GM21723 (cell line): ENCODE results near the gene TTLL9.

Source experiments
- ATAC-seq: cut with Tn5 transposase; IDR thresholded peaks from one replicate; pipeline ENCODE4 v1.9.1; 2021; ENCODE audit warnings: mild to moderate bottlenecking, moderate library complexity; ENCODE audit not compliant: unreplicated experiment

TTLL9 gene

GRCh38 chr20:31836853-31837608, 33.4 kb upstream of the TTLL9 start:
- ATAC-seq: no peak

GRCh38 chr20:31837896-31838397, 32.5 kb upstream of the TTLL9 start:
- ATAC-seq: no peak

- no peak for ATAC-seq
Measured at GRCh38 chr20:31838646-31839292, 31.7 kb upstream of the TTLL9 start.

- no peak for ATAC-seq
Measured at GRCh38 chr20:31839782-31840487, 30.5 kb upstream of the TTLL9 start.

GRCh38 chr20:31840906-31841816, 29.3 kb upstream of the TTLL9 start:
- no peak for ATAC-seq

- no peak for ATAC-seq
Measured at GRCh38 chr20:31841928-31842327, 28.5 kb upstream of the TTLL9 start.

GRCh38 chr20:31842471-31843157, 27.8 kb upstream of the TTLL9 start:
- ATAC-seq: no peak

GRCh38 chr20:31843288-31843687, 27.1 kb upstream of the TTLL9 start:
- no peak for ATAC-seq

GRCh38 chr20:31843881-31844280, 26.6 kb upstream of the TTLL9 start:
- ATAC-seq: no peak

GRCh38 chr20:31844737-31845299, 25.6 kb upstream of the TTLL9 start:
- no peak for ATAC-seq

- ATAC-seq: no peak
Measured at GRCh38 chr20:31845300-31845863, 25.1 kb upstream of the TTLL9 start, which contains the start of gene FOXS1. Gene FOXS1 (minus strand): TSS chr20:31845604. CDS start chr20:31845542, 62 bp downstream.

- ATAC-seq: no peak
Measured at GRCh38 chr20:31846793-31847138, 23.7 kb upstream of the TTLL9 start.

GRCh38 chr20:31848088-31848999, 22.1 kb upstream of the TTLL9 start:
- ATAC-seq: no peak

GRCh38 chr20:31849306-31849930, 21.0 kb upstream of the TTLL9 start:
- no peak for ATAC-seq

- ATAC-seq: no peak
Measured at GRCh38 chr20:31851240-31851955, 19.0 kb upstream of the TTLL9 start.

- ATAC-seq: no peak
Measured at GRCh38 chr20:31853481-31853880, 17.0 kb upstream of the TTLL9 start.

GRCh38 chr20:31856516-31856915, 13.9 kb upstream of the TTLL9 start:
- no peak for ATAC-seq
